Measurements from ENCODE around the gene MAP7D1.
"Not testable (repeated sequence)": the region's sequence is repeated elsewhere in the genome, so short reads cannot be mapped to it uniquely, and the experiment has no call there.

The MAP7D1 gene

GRCh38 chr1:36225283-36225899 lies 69.4 kb downstream of the MAP7D1 start:
- Histone ChIP-seq H3K27me3 (ENCODE audit: low read length) (no peaks in the 10 kb centered on the region), H3K4me3 (ENCODE audit: insufficient read depth, low read length, poor library complexity, severe bottlenecking) (peak overlapping the region; percentile 97)

GRCh38 chr1:36230279-36230678 lies 74.3 kb downstream of the MAP7D1 start:
- H3K27me3 ChIP-seq (ENCODE audit: low read length); H3F3A ChIP-seq (ENCODE audit: insufficient read depth); H3K9me2 ChIP-seq (replicated peaks; ENCODE audit: insufficient read depth, low read length); H3K4me3 ChIP-seq (ENCODE audit: insufficient read depth, low read length, poor library complexity, severe bottlenecking); H3K4me2 ChIP-seq (ENCODE audit: low read depth, low read length, poor library complexity, severe bottlenecking); H3K9ac ChIP-seq (ENCODE audit: low read length); H3K27ac ChIP-seq (ENCODE audit: low read depth, low read length); H2AFZ ChIP-seq (ENCODE audit: low read depth, low read length, severe bottlenecking); H3K9me3 ChIP-seq (ENCODE audit: insufficient read depth, low read length): not testable (repeated sequence)
- Histone ChIP-seq H4K20me1 (ENCODE audit: low read depth, low read length) (peaks cover 45% of the 10 kb centered on the region), H3K36me3 (ENCODE audit: low read length) (peaks cover 19% of the 10 kb centered on the region; the same call in 1 of the 2 replicates), H3K79me2 (ENCODE audit: insufficient read depth, low read length) (peaks cover 99% of the 10 kb centered on the region)

More at GRCh38 chr1:36225283-36225899, 69.4 kb downstream of the MAP7D1 start:
- H3K36me3 ChIP-seq (ENCODE audit: low read length) = 0 out of 2 replicates have a peak, but pooled peaks cover 1% of the 10 kb centered on the region
- H3K79me2 ChIP-seq (ENCODE audit: insufficient read depth, low read length) = peaks cover 59% of the 10 kb centered on the region
- peak overlapping the region; percentile 83 for H3K4me2 ChIP-seq (ENCODE audit: low read depth, low read length, poor library complexity, severe bottlenecking)
- peaks cover 9% of the 10 kb centered on the region for H3F3A ChIP-seq (ENCODE audit: insufficient read depth)
- H2AFZ ChIP-seq (ENCODE audit: low read depth, low read length, severe bottlenecking) = no peak overlapping the region
- H3K9ac ChIP-seq (ENCODE audit: low read length) = peak overlapping the region; percentile 87
- H3K9me2 ChIP-seq (replicated peaks; ENCODE audit: insufficient read depth, low read length) = no peaks in the 10 kb centered on the region
- H4K20me1 ChIP-seq (ENCODE audit: low read depth, low read length) = peaks cover 23% of the 10 kb centered on the region
- no peaks in the 10 kb centered on the region for H3K9me3 ChIP-seq (ENCODE audit: insufficient read depth, low read length)
- H3K27ac ChIP-seq (ENCODE audit: low read depth, low read length) = peak overlapping the region; percentile 84
- TF ChIP-seq CTCF (IDR thresholded peaks at IDR 0.05; ENCODE audit: insufficient read depth, low read length, poor library complexity, severe bottlenecking) (no peak), EZH2phosphoT487 (conservative IDR thresholded peaks at IDR 0.05; ENCODE audit: low read length) (no peak)

Data from SU-DHL-6 (cell line).